ENCODE results near the gene DKC1. TPM values are rescaled to one million over a fixed set of nuclear protein-coding genes. Genes with fewer than 3 reads are reported as not detected.

Gene DKC1
- total and polyA plus RNA-seq, 2 experiments from 2014 or later: 120 to 165 TPM

- Histone ChIP-seq H3K4me1 (ENCODE audit: insufficient read depth) (peaks cover 8% of the 10 kb centered on the region; the same call in 1 of the 2 replicates), H3K27ac (ENCODE audit: low read depth) (no peak overlapping the region), H3K4me2 (no peak overlapping the region), H3K27me3 (ENCODE audit: insufficient read depth) (no peaks in the 10 kb centered on the region), H3F3A (replicated peaks; ENCODE audit: low read depth) (no peaks in the 10 kb centered on the region), H3K79me2 (replicated peaks; ENCODE audit: insufficient read depth) (peaks cover 10% of the 10 kb centered on the region), H2AFZ (no peak overlapping the region), H3K36me3 (ENCODE audit: insufficient read depth) (no peaks in the 10 kb centered on the region), H4K20me1 (replicated peaks; ENCODE audit: insufficient read depth) (no peaks in the 10 kb centered on the region), H3K9me2 (ENCODE audit: insufficient read depth) (no peaks in the 10 kb centered on the region), H3K4me3 (no peak overlapping the region)
- Mint-ChIP-seq H3K27ac (no peak overlapping the region), H3K4me3 (no peak overlapping the region), H3K27me3 (ENCODE audit: insufficient read depth, low read depth, poor library complexity) (no peaks in the 10 kb centered on the region), H3K36me3 (ENCODE audit: low read depth) (peaks cover 5% of the 10 kb centered on the region; the same call in 2 of the 3 replicates), H3K9me3 (no peaks in the 10 kb centered on the region), H3K4me1 (peaks cover 7% of the 10 kb centered on the region; the same call in 1 of the 3 replicates)
- DNase-seq (ENCODE audit: low spot score) (no peak), ATAC-seq (no peak)
- TF ChIP-seq NANOG (IDR thresholded peaks at IDR 0.05; ENCODE audit: borderline replicate concordance) (no peak), CREB1 (CRISPR knock-in tag; IDR thresholded peaks at IDR 0.05; ENCODE audit: low read depth) (no peak), EZH2phosphoT487 (IDR thresholded peaks at IDR 0.05; ENCODE audit: unreplicated experiment) (no peak), ZNF462 (CRISPR knock-in tag; IDR thresholded peaks at IDR 0.05) (no peak), STAT1 (IDR thresholded peaks at IDR 0.05; ENCODE audit: unreplicated experiment) (no peak), ZNF331 (CRISPR knock-in tag; IDR thresholded peaks at IDR 0.05; ENCODE audit: low read depth) (no peak), POLR2AphosphoS5 (IDR thresholded peaks at IDR 0.05; ENCODE audit: low read depth) (no peak), EZH2 (IDR thresholded peaks at IDR 0.05; ENCODE audit: low read depth, unreplicated experiment) (no peak), REST (IDR thresholded peaks at IDR 0.05; ENCODE audit: unreplicated experiment) (no peak), ZNF114 (CRISPR knock-in tag; IDR thresholded peaks at IDR 0.05) (no peak), ETS1 (IDR thresholded peaks at IDR 0.05) (no peak), CTCF (conservative IDR thresholded peaks at IDR 0.05; ENCODE audit: low read depth in 2 of 2) (no peak), JUNB (IDR thresholded peaks at IDR 0.05; ENCODE audit: unreplicated experiment) (no peak)
Measured at GRCh38 chrX:154758696-154759095, 4.0 kb upstream of the DKC1 start.

All from GM23338 (cell line).